Body of pancreas (tissue), 4 donors: ENCODE data around the gene CCDC141. TPM values are rescaled to one million over a fixed set of nuclear protein-coding genes. Genes with fewer than 3 reads are reported as not detected.

ENCODE experiments used
- ATAC-seq: fragments of 150-250 bp; one replicate; pipeline ENCODE4 v1.9.1; 2016
- DNase-seq, 4 donors: peaks; one replicate each; pipeline ENCODE4 v3.0.0-alpha.2; 2019
- H3K27ac ChIP-seq, 4 donors: fragments of 200-600 bp; sonication (generic); 1 replicate in 3 of 4; 2 replicates in 1 of 4; pipeline versions ENCODE4 v1.5.1 to v1.6.1; 2016 to 2019; ENCODE audit warnings: mild to moderate bottlenecking in 1 of 4, mixed read lengths in 1 of 4, moderate library complexity in 1 of 4
- H3K27me3 ChIP-seq, 2 donors: fragments of 200-600 bp; sonication (generic); one replicate each; pipeline ENCODE4 v1.6.0; 2016; ENCODE audit warnings: mild to moderate bottlenecking in 1 of 2
- H3K36me3 ChIP-seq, 2 donors: fragments of 200-600 bp; sonication (generic); replicated peaks in 1 of 2; 2 replicates each; pipeline ENCODE4 v1.5.1; 2016; ENCODE audit warnings: low read depth in 2 of 2; ENCODE audit not compliant: insufficient read depth in 1 of 2
- H3K4me1 ChIP-seq: fragments of 200-600 bp; sonication (generic); one replicate; pipeline ENCODE4 v1.6.0; 2016
- H3K4me3 ChIP-seq, 2 donors: fragments of 200-600 bp; sonication (generic); 1 replicate in 1 of 2; 2 replicates in 1 of 2; pipeline ENCODE4 v1.5.1; 2016 to 2019
- H3K9me3 ChIP-seq, 3 donors: fragments of 200-600 bp; sonication (generic); 1 replicate in 2 of 3; 2 replicates in 1 of 3; pipeline ENCODE4 v1.5.1; 2016
- POLR2A ChIP-seq, 3 donors: fragments of 450-650 bp; IDR thresholded peaks; one replicate each; pipeline ENCODE4 v1.6.1; 2016; ENCODE audit warnings: antibody characterized with exemption in 3 of 3, mild to moderate bottlenecking in 2 of 3
- WGBS, 2 donors: methylation state at CpG; one replicate each; pipeline ENCODE4 v1.1.5; 2017; 5-methylcytosine and 5-hydroxymethylcytosine counted together
- intact Hi-C: fragments of 100-400 bp; cut with DNase I; formaldehyde crosslinking; loops from one replicate; pipeline ENCODE4 v1.15.1; 2023
- total RNA-seq, 2 donors: library from RNA; depleted of rRNA; stranded (reverse); fragments of >200 nt; gene quantifications; one replicate each; pipeline ENCODE4 v1.1.0, GENCODE V29; 2016
- TF ChIP-seq, protein P1 (sequence below), 7 experiments: fragments of 450-650 bp in 4 of 7; fragments of 200-600 bp in 3 of 7; sonication (generic) in 3 of 7; IDR thresholded peaks; one replicate each; pipeline ENCODE4 v1.5.1; 2016 to 2019; ENCODE audit warnings: antibody characterized with exemption in 7 of 7

Gene CCDC141
- total RNA-seq, 2 donors from 2014 or later = 13.7 to 19.4 TPM

DNA sequence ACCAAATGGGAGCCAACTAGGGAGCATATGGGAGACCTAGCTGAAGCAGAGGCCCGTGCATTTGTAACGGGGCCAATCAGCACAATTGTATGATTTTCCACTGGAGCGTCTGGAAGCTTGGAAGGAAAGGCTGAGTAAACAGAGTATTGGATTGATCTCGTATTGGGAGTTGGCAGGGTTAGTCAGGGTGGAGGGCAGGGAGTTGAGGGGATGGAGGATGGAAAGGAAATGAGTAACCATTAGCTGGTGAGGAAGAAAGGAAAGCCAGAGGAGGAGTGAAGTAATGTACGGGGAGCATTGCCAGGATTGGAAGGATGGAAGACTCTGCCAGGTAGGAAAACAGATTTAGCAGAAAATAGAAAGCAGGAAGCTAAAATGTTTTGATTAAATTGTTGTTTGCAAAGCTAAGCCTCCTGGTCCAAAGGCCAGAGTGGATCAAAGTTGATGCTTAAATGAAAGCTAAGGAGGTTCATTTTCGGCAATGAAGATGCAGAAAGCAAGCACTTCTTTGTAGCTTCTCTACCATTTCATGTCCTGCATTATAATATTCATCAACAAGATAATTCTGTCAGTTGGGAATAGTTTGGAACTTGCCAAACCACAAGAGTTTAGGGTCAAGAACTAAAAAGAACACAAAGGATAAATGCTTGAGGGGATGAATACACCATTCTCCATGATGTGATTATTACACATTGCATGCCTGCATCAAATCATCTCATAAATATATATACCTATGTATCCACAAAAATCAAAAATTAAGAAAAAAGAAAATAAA, 167.1 kb downstream of the CCDC141 start:
- peak in 3 of 4 donors; percentile 21 to 47 (median 45) for DNase-seq
- ATAC-seq = peak; percentile 71
- WGBS, 2 donors = 30 to 34% methylated on average over 6 of the region's 6 CpGs

DNA sequence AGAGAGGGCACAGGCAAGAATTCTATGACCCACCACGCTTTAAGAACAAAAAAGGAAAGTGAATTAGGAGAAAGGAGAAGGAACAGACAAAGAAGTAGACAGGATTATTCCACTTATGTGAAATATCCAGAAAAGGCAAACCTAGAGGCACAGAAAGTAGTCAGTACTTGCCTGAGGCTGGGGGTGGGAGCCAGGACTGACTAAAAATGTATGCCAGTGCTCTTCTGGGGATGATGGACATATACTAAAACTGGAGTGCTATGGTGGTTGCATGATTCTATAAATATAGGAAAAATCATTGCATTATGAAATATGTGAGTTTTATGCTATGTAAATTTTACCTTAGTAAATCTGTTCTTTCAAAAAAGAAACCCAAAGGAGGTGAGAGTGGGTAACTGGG, 168.9 kb downstream of the CCDC141 start:
- H3K27me3 ChIP-seq = no peaks in the 10 kb centered on the region
- no peak overlapping the region for H3K27ac ChIP-seq
- peaks cover 33% of the 10 kb centered on the region for H3K4me1 ChIP-seq
- no peak overlapping the region for H3K4me3 ChIP-seq
- 89 to 93% methylated on average over 1 of the region's 1 CpG for WGBS, 2 donors
- no peaks in the 10 kb centered on the region for H3K36me3 ChIP-seq
- intact Hi-C loops = no loop called here
- H3K9me3 ChIP-seq = no peaks in the 10 kb centered on the region
- TF ChIP-seq POLR2A (IDR thresholded peaks at IDR 0.05) = no peak
- TF ChIP-seq, protein P1, sequence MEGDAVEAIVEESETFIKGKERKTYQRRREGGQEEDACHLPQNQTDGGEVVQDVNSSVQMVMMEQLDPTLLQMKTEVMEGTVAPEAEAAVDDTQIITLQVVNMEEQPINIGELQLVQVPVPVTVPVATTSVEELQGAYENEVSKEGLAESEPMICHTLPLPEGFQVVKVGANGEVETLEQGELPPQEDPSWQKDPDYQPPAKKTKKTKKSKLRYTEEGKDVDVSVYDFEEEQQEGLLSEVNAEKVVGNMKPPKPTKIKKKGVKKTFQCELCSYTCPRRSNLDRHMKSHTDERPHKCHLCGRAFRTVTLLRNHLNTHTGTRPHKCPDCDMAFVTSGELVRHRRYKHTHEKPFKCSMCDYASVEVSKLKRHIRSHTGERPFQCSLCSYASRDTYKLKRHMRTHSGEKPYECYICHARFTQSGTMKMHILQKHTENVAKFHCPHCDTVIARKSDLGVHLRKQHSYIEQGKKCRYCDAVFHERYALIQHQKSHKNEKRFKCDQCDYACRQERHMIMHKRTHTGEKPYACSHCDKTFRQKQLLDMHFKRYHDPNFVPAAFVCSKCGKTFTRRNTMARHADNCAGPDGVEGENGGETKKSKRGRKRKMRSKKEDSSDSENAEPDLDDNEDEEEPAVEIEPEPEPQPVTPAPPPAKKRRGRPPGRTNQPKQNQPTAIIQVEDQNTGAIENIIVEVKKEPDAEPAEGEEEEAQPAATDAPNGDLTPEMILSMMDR (IDR thresholded peaks at IDR 0.05) = no peak
- ATAC-seq = no peak
- no peak for DNase-seq

More for the DNA sequence above, 167.1 kb downstream of the CCDC141 start:
- no peaks in the 10 kb centered on the region for H3K36me3 ChIP-seq
- no peak for TF ChIP-seq POLR2A (IDR thresholded peaks at IDR 0.05)
- TF ChIP-seq, protein P1 (IDR thresholded peaks at IDR 0.05) = no peak
- no peaks in the 10 kb centered on the region for H3K9me3 ChIP-seq
- intact Hi-C loops = no loop called here
- H3K27me3 ChIP-seq = no peaks in the 10 kb centered on the region
- H3K4me3 ChIP-seq = no peak overlapping the region
- peak overlapping the region; percentile 32 to 43 (median 34) for H3K27ac ChIP-seq
- H3K4me1 ChIP-seq = peaks cover 36% of the 10 kb centered on the region

DNA sequence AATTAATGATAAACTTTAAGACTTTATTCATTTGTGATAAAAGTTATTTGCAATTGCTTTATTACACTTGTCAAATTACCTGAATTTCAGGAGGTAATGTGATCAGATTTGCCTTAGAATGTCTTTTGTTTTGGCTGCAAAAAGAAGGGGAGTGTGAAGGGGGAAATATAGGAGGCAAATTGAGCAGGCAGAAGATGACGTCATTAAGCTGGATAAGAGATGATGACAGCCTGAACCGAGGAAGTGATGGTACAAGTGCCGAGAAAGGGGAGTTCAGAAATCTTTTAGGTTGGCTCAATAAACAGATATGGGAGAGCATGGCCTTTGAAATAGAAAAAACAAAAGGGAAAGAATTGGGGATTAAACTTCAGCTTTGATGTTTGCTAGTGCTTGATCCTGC, 169.7 kb downstream of the CCDC141 start:
- no peaks in the 10 kb centered on the region for H3K27me3 ChIP-seq
- no peaks in the 10 kb centered on the region for H3K9me3 ChIP-seq
- no peak for DNase-seq
- intact Hi-C loops = no loop called here
- no peak overlapping the region for H3K27ac ChIP-seq
- H3K4me1 ChIP-seq = peaks cover 27% of the 10 kb centered on the region
- ATAC-seq = no peak
- no peak for TF ChIP-seq POLR2A (IDR thresholded peaks at IDR 0.05)
- TF ChIP-seq, protein P1 (IDR thresholded peaks at IDR 0.05) = no peak
- 68 to 78% methylated on average over 3 of the region's 3 CpGs for WGBS, 2 donors
- no peaks in the 10 kb centered on the region for H3K36me3 ChIP-seq
- no peak overlapping the region for H3K4me3 ChIP-seq

DNA sequence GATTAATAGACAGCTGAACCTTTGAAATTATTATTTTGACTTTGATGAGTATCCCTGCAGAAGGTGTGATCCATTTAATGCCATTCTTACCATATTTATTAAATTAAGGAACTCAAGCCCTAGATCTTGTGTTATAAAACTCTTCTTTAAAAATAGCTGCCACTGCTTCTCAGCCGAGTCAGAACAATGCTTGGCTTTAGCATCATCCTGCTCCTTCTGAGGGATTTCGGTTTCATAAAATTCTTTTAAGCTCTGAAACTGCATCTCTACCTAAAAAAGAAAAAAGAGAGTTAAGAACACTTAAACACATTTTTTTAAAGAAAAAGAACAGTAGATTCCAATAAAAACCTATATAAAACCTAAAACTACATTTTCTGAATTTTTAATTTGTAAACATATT, 172.1 kb downstream of the CCDC141 start:
- H3K4me3 ChIP-seq = no peak overlapping the region

More for the DNA sequence above, 172.1 kb downstream of the CCDC141 start:
- intact Hi-C loops = no loop called here
- TF ChIP-seq POLR2A (IDR thresholded peaks at IDR 0.05) = no peak
- TF ChIP-seq, protein P1 (IDR thresholded peaks at IDR 0.05) = no peak
- 73 to 79% methylated on average over 2 of the region's 2 CpGs for WGBS, 2 donors
- H3K9me3 ChIP-seq = no peaks in the 10 kb centered on the region
- DNase-seq = no peak
- H3K27ac ChIP-seq = peak overlapping the region in 2 of 4 donors; percentile 8 to 17
- H3K4me1 ChIP-seq = peaks cover 6% of the 10 kb centered on the region
- no peaks in the 10 kb centered on the region for H3K27me3 ChIP-seq
- no peaks in the 10 kb centered on the region for H3K36me3 ChIP-seq
- ATAC-seq = no peak
